ENCODE data around the gene CHD2.
"Not testable (repeated sequence)": the region's sequence is repeated elsewhere in the genome, so short reads cannot be mapped to it uniquely, and the experiment has no call there.

The CHD2 gene

GRCh38 chr15:93049914-93050578, 149.9 kb downstream of the CHD2 start:
- no peak for DNase-seq

- DNase-seq = no peak
Measured at GRCh38 chr15:93050648-93051047, 150.5 kb downstream of the CHD2 start.

DNA sequence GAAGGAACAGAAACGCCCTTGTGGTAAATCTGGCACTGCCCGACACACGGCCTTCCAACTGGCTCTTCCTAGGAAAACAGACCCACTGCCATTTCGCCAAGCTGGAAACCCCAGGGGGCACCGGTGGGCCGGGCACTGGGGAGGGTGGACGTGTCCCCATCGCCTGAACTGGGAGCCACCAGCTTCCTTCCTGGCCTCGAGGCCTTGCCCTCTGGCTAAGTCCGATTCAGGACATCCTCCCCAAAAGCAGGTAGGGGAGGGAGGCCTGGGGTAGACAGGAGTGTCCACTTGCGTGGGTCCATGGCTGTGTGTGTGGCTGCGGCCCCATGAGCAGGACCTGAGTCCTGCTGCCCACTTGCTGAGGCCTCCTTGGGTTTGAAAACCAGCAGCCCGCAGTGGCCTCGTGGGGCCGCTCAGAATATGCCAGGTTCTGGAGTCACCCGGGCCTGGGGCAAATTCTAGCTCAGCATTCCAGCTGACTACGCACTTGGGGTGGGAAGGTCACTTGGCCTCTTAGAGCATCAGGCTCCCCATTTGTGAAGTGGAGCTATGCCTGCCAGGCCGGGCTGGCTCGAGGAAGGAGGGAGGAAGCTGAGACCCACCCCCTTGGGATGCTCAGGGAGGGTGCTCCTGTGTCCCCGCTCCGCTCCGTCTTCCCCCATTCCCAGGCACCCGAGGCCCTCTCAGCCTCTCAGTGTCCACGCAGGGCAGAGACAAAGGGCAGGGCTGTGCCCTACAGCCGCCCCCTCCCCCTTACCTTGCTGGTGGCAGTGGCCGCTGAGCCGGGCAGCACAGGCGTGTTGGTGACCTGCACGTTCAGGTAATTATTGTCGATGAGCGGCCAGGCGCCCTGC, 151.3 kb downstream of the CHD2 start:
- DNase-seq = no peak

- no peak for DNase-seq
Measured at GRCh38 chr15:93052090-93052879, 152.2 kb downstream of the CHD2 start.

DNA sequence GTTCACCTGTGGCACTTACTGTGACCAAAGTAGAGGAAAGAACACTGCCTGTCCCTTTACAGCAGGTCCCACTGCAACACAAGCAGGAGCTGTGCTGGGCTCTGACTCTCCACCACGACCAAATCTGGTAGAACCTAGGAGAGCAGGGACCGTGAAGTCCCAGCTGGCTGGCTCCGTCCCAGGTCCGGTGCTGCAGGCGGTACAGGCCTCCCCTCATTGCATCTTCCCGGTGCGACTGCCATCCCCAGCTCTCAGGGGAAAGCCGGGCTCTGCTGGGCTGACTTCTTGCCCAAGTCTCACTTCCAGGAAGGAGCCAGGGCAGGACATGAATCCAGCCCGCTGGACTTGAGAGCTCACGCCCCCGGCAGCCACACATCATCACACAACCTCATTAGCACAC, 155.1 kb downstream of the CHD2 start:
- no peak for DNase-seq

DNA sequence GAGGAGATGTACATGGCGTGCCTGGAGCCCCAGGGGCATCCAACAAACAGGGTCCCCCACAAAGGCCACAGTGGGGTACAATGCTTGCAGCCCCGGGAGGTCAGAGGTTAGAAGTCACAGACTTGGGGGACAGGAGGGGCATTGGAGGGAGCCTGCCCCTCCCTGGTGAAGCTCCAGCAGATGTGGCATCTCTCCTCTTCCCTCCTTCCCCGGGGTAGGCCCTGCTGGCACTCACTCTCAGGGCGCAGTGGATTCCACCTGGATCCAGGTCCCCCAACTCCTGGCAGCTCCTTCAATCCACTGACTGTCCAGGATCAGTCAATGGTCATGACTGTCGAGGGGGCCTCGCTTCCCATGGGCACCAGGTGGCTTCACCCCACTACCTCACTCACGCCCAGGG, 156.7 kb downstream of the CHD2 start:
- DNase-seq = no peak

DNA sequence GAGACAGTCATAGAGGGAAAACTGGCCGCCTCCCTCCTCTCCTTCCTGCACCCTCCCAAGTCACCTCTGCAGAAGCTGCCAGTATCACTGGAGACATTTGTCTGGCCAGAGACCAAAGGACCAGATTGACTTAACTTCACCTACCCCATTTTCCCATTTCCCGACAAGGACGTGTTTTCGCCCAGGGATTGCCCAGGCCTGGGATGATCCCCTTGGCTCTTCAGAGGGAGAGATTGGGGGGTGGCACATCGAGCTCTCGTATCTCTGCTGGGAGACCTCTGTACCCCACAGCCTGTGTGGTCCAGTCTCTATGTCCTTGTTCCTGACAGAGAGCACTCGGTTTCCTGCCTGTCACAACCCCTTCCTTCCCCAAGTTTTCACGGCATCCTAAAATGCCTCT, 157.5 kb downstream of the CHD2 start:
- DNase-seq = no peak

GRCh38 chr15:93058128-93058527, 158.0 kb downstream of the CHD2 start:
- DNase-seq = no peak

DNA sequence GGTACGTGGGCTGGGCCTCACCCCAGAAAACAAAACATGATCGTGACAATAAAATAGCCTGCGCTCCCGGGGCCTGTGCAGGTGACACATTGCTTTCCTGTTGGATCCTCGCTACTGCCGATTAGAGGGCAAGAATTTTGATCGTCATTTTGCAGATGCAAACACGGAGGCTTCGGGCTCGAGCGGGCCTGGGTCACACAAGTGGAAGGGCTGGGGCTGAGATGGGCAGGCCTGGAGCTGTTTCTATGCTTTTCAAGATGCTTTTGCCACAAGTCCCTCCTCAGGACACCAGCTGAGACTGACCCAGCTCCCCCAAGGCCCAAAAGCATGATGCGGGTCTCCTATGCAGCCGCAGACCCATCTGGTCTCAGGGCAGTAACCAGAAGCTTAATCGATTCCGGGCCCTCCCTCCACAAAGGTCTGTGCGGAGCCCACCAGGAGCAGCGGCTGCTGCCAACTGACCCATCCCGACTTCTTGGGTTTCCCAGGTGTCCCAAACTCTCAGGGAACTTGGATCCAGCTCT, 158.8 kb downstream of the CHD2 start:
- no peak for DNase-seq

DNA sequence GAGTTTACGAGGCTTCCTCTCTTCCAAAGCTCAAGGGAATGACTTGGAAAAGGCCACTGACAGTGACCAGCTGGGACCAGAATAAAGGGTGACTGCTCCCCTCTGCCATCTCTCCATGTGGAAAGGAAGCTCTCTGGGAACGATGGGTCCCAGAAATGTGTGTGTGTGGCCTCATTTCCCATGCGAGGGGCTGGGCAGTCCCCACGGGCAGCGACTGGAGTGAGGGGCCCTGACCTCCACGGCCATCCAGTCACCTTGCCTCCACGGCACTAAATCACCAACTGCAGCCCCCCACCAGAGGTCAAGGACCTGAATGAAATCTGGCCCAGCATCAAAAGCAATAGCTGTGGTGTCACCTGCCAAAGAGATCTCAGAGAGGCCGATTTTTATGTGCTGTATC, 159.3 kb downstream of the CHD2 start:
- no peak for DNase-seq

DNA sequence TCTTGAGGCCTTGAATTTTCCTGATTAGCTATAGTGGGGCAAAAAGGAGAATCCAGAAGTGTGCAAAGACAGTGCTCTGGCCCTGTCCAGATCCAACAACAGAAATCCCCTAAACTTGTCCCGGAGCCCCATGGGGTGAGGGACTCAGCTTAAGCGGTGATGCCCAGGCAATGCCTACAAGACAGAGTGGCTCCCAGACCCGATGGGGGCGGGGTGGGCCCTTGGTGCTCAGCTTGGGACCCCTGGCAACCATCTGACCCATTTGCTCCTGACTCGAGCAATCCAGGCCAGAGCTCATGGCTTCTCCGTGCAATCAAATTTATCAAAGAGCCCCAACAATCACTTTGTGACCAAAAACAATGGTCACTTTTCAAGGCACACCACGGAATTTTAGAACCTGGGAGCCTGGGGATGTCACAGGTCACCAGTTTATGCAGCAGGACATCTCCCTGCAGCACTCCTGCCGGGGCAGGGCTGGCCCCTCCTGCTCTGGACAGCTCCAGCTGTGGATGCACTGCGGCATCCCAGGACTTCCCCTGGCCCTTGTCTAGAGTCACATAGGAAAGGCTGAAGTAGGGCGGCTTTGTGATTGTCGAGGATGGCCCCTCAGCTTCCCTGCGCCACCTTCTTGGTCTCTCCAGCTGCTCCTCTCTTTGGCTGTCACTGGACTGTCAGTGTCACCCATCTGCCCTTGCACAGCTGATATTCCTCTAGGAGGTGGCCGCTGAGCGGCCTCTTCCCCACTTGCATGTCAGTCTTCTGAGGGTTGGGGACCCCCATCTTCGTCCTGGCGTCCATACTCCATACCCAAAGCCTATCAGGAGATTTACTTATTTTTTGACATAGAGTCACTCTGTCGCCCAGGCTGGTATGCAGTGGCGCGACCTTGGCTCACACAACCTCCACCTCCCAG, 160.5 kb downstream of the CHD2 start:
- DNase-seq = no peak

- not testable (repeated sequence) for DNase-seq
Measured at GRCh38 chr15:93062628-93063261, 162.6 kb downstream of the CHD2 start.

DNA sequence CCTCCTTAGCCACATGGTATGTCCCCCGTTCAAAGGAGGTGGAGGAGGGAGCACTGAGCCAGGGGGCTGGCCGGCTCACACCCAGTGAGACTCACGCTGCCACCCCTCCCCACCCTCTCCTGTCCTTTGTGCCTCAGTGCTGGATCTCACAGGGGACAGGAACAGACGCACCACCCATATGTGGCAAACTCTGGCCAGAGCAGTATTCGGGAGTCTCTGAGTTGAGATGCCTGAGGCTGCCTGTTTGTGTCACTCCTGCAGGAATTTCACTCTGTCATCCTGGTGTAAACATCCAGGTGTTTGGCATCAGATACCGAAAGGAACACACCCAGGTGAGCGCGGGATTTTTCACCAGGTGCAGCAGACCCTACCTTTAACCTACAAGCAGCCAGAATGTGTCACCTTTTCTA, 163.1 kb downstream of the CHD2 start:
- no peak for DNase-seq

GRCh38 chr15:93063796-93064690, 163.9 kb downstream of the CHD2 start:
- no peak for DNase-seq

DNA sequence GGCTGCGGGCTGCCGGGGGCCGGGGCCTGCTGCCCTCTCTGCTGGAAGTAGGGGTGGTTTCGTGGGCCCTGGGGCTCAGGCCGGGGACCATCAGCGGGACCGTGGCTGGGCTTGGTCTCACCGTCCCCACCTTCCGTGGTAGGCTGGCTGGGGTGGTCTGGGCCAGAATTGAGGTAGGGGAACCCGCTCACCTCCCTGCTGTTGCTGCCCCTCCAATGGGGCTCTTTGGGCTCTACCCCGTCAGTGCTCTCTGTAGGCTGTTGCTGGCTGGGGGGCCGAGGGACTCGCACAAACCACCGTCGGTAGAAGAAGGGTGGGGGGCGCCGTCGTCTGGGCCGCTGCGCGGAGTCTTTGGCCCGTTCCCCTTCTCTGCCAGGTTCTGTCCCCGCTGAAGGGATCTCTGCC, 165.5 kb downstream of the CHD2 start:
- no peak for DNase-seq

GRCh38 chr15:93066224-93066681, 166.1 kb downstream of the CHD2 start:
- no peak for DNase-seq

- DNase-seq = no peak
Measured at GRCh38 chr15:93066834-93067648, 166.9 kb downstream of the CHD2 start.

DNA sequence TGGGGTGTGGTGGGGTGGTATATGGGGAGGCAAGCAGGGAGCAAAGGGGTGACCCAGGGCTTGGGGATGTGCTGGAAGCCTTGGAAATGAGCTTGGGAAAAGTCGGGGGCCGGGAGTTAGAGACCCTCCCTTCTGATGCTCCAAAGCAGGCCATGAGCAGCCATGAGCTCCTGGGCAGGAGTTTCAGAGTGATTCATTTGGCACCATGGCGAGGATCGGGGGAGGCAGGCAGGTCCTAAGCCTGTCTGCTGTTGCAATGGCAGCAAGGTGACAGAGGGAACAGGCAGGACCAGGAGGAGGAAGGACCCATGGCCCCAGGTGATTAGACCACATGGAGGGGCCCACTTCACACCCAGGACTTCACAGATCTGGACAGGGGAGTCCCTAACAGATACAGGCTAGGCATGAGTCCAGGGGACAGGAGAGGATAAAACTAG, 167.5 kb downstream of the CHD2 start:
- DNase-seq = no peak

DNA sequence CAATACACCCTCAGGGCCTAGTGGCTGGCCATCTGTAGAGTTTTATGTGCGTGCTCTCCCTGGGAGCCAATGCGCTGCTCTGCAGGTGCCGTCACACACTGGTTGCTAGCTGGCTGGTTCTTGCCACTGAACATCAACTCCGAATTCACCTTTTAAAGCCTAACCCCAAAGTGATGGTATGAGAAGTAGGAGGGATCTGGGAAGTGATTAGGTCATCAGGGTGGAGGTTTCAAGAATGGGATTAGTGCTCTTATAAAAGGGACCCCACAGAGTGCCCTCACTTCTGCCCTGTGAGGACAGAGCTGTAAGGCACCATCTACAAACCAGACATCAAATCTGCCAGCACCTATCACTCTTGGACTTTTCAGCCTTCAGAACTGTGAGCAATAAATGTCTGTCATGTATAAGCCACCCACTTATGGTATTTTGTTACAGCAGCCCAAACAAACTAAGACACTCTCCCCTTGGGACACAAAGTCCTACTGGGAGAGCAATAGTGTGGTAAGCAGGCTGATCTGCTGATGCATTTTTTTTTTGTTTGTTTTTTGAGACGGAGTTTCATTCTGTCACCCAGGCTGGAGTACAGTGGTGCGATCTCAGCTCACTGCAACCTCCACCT, 168.6 kb downstream of the CHD2 start:
- DNase-seq = no peak

Data from right kidney (tissue), 1 donor.